GM21576 (cell line): ENCODE results near the gene CADM1.

Source experiments
- ATAC-seq: cut with Tn5 transposase; IDR thresholded peaks from one replicate; pipeline ENCODE4 v1.9.1; 2021; ENCODE audit warnings: mild to moderate bottlenecking, moderate library complexity; ENCODE audit not compliant: unreplicated experiment

The CADM1 gene

DNA sequence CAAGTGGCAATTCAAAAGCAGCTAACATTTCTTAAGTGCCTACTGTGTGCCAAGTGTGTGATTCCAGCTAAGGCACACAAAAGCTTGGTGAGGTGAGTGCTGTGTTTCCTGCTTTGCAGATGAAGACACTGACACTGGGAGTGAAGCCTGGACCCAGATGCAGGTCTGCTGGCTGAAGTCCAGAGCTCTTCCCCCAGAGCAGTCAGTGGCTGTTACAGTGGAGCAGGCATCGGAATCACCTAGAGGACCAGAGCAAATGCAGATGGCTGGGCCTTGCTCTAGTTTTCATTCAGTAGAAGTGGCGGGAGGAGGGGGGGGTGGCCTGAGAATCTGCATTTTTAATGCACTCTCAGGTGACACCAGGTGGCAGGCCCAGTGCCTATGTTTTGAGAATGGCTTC is 342.3 kb downstream of the CADM1 start:
- no peak for ATAC-seq

DNA sequence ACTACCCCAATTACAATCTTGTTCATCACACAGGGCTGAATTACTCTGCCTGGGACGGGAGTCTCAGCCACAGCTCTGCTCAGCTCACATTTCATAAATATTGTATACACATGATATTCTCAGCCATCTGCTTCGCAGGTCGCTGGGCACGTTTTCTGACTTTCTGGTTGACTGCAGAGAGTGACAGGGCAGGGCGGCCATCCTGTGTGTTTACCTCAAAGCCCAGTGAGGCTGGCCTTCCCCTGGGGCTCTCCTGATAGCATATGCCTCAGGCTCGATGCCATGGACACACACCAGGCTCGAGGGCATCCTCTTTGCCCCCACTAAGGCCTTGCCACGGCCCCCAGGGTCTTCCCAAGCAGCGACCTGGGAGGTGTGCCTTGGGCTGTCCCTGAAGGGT is 345.0 kb downstream of the CADM1 start:
- ATAC-seq = no peak

DNA sequence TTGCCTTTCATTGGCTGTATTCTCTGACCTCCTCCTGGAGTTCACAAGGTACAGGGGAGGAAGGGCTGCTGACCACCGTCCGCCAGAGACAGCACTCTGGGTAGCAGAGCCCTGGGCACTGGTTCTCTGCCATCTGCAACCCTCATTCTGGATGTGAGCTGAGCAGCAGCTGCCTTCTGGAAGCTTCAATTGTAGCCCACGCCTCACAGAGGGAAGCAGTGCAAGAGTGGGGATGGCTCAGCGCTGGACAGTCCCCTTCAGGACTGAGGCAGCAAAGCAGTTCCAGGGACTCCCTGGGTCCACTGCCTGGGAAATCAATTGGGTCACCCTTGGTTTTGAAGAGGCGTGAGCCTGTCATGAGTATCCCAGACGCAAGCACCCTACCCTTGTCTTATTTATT is 346.2 kb downstream of the CADM1 start:
- ATAC-seq = no peak

DNA sequence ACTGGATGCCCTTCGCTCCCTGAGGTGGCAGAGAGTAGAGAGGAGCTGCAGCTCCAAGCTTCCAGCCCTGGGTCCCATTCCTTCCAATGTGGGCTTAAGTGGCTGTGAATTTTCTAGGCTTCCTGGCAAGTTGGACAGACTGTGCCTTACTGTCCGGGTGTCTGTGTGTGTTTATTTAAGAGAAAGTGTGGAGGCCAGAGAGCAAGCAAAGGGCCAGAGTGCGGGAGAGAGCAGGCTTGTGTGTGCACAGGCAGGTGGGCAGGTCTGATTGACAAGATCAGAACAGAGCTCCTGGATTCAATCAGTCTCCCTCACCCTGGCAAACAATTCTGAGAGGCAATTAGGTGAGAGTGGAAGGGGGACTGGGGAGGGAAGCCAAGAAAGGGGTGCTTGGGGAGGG is 347.0 kb downstream of the CADM1 start:
- ATAC-seq = no peak

DNA sequence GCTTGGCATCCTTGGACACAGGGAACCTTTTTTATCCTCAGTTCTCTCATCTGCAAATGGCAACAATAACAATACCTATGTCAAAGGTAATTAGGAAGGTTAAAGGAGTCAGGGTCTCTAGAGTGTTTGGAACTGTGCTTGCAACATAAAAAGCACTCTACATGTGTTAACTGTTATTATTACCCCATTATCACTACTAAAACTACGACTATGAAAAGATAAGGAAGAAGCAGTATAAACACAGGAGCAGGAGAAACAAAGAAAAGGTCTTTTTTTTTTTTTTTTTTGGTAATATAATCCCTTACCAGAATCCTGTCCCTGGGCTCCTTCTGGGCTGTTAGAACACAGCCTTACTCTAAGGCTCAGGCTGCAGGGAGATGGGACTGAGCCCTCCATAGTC is 348.2 kb downstream of the CADM1 start:
- no peak for ATAC-seq

DNA sequence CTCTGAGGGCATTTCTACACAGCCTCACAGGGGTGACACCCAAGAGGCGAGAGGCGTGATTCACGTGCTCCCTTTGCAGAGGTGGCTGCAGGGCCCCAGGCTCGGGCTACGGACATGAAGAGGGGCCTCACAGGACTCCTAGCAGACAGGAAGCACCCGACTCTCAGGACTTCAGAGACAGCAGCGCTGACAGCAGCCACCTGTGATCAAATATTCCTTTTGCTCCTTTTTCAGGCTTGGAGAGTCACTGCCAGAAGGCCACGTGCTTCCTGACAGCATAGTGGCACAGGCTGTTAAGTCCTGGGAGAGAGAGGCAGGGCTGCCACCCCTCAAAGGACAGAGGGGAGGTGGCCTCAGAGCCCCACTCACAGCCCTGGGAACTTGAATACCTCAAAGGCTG is 348.9 kb downstream of the CADM1 start:
- no peak for ATAC-seq

DNA sequence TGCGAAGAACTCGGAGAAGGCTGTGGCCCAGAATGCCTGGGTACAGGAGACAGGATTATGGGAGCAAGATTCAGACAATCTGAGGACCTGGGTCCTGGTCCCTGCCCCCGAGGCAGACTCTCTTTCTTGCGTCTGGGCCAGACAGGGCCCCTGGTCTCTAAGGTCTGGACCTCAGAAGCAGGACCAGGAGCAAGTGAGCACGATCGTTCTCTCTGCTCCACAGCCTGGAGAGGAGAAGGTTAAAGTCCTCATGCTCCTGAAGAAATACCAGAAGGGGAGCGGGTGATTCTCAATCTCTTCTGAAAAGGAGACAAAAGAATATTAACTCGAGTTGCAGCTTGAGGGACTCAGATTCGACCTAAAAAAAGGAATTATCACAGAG is 349.9 kb downstream of the CADM1 start:
- no peak for ATAC-seq

DNA sequence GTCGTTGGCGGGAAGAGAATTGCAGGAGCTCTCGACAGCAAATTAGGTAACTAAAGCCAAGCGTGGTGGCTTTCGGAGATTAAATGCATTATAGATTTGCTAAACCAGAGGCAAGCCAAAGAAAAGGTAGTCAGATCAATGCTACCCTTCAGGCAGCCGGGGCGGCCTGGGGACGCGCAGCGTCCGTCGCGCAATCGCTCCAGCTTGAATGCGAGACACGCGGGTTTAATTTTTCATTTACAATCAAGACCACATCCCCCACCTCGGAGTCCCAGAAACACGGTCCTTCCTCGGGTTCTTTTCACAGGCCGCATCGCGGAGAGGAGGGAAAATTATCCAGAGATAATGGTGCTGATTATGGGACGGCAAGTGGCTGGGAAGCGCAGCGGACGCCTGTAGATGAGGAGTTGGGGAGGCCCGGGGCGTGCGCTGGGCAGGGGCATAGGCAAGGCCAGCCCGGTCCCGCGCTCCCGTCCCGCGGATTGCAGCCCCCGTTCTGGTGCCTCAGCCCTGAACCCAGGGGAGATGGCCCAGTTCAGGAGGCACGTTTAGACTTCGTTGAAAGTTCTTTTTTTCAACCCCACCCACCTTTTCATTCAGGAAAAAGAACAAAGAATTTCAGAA is 350.4 kb downstream of the CADM1 start:
- ATAC-seq = no peak

DNA sequence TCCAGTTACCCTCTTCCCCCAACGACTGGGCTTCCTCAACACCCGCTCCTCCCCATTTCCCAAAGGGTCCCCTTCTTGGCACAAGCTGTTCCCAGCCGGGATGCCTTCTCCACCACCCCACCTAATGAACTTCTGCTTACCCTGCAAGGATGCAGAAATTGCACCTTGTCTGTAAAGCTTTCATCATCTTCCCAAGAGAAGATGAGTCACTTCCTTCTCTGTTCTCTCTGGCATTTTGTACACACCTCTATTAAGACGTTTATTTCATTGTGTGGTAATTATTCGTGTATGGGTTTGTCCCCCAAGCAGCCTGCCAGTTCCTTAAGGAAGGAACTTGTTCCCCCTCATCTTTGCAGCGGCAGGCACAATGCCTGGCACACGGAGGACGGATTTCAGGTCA is 351.1 kb downstream of the CADM1 start:
- no peak for ATAC-seq

DNA sequence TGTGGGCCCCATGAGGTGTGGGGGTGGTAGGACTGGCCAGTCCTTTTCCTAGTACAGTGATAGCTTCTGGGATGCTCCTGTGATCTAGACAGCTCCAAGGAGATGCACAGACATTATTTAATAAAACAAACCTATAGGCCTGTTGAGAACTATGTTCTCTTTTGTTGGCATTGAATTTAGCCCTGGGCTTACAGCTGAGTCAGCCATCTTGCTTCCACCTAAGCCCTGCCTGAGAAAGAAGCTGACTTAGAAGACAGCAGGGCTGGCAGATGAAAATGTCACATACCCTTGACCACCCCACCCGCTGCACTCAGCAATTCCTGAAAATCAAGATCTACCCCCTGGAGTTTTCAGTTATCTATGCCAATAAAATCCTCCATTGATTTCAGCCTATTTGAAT is 353.2 kb downstream of the CADM1 start:
- no peak for ATAC-seq

DNA sequence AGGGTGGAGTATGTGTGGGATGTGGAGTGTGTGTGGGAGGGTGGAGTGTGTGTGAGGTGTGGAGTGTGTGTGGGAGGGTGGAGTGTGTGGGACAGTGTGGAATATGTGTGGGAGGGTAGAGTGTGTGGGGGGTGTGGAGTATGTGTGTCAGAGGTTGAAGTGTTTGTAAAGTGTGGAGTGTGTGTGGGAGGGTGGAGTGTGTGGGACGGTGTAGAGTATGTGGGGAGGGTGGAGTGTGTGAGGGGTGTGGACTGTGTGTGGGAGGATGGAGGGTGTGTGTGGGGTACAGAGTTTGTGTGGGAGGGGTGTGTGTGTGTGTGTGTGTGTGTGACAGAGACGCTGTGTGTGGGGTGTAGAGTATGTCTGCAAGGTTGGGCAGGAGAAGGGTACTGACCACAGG is 355.5 kb downstream of the CADM1 start:
- no peak for ATAC-seq

DNA sequence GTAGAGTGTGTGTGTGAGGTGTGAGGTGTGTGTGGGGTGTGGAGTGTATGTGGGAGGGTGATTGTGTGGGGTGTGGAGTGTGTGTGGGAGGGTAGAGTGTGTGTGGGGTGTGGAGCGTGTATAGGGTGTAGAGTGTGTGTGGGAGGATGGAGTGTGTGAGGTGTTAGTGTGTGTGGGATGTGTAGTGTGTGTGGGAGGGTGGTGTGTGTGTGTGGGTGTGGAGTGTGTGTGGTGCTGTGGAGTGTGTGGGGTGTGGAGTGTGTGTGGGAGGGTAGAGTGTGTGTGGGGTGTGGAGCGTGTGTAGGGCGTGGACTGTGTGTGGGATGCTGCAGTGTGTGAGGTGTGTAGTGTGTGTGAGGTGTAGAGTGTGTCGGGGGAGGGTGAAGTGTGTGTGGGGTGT is 356.1 kb downstream of the CADM1 start:
- ATAC-seq = no peak

DNA sequence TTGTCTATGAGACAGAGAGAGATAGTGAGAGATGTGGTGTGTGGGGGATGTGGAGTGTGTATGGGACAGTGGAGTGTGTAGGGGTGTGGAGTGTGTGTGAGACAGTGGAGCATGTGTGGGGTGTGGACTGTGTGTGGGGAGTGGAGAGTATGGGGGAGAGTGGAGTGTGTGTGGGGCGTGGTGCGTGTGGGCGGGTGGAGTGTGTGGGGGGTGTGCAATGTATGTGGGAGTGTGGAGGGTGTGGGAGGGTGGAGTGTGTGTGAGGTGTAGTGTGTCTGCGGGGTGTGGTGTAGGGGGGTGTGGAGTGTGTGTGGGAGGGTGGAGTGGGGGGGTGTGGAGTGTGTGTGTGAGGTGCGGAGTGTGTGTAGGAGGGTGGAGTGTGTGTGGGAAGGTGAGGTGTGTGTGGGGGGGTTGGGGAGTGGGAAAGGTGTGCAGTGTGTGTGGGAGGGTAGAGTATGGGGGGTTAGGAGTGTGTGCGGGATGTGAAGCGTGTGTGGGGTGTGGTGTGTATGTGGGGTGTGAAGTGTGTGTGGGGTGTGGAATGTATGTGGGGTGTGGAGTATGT is 356.9 kb downstream of the CADM1 start:
- ATAC-seq = no peak

DNA sequence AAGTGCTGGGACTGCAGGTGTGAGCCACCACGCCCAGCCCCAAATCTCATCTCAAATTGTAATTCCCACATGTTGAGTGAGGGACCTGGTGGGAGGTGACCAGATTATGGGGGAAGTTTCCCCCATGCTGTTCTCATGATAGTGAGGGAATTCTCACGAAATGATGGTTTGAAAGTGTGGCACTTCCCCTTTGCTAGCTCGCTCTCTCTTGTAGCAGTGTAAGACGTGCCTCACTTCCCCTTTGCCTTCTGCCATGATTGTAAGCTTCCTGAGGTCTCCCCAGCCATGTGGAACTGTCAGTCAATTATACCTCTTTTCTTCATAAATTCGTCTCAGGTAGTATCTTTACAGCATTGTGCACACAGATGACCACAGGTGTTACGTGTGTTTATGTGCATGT is 357.8 kb downstream of the CADM1 start:
- no peak for ATAC-seq

DNA sequence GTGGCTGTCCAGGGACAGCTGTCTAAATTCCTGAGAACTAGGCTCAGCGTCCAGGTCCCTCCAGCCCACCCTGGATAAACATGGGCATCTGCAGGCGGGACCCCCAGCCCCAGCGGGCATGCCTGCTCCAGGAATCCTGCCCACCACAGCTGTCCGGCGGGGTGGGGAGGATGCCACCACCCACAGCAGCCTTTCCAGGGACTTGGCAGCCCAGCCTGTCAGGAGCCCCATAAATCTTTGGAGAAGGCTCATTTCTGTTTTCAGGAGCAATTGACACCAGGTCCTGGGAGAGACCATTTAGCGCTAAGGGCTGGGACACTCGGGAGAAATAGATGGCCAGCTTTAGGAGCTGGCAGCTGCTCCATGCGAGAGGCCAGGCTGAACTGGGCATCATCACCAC is 358.9 kb downstream of the CADM1 start:
- no peak for ATAC-seq

DNA sequence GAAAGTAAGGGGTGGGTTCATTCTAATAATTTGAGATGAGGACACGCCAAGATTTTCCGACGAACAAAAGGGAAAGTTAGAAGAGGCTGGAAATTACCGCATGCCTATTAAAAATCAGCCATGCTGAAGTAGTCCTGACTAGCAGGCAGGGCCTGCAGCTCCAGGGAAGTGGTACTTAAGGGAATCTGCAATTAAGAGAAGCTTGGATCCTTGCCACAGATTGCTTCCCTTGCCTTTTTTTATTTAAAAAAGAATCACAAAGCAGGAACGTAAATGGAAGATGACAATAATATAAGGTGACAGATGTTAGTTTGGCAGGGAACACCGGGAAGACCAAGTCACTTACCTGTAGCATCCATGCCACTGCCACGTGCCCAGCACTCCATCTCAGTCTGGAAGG is 359.3 kb downstream of the CADM1 start:
- no peak for ATAC-seq

DNA sequence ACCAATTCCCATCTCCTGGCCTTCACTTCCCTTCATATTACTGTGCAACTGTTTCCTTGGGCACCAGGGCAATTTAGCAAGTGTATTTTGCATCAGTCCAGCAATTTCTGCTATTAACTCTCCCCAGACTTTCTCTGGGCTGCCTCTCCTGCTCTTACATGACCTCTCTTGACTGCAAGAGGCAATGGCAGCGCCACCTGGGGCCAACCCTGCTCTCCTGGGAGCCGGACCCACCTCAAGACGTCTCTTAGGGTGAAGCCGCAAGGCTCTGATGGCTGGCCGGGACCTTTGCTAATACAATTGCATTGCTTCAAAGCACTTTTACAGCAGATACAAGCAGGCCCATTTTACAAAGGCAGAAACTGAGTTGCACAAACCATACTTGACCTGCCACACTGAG is 360.2 kb downstream of the CADM1 start:
- no peak for ATAC-seq

DNA sequence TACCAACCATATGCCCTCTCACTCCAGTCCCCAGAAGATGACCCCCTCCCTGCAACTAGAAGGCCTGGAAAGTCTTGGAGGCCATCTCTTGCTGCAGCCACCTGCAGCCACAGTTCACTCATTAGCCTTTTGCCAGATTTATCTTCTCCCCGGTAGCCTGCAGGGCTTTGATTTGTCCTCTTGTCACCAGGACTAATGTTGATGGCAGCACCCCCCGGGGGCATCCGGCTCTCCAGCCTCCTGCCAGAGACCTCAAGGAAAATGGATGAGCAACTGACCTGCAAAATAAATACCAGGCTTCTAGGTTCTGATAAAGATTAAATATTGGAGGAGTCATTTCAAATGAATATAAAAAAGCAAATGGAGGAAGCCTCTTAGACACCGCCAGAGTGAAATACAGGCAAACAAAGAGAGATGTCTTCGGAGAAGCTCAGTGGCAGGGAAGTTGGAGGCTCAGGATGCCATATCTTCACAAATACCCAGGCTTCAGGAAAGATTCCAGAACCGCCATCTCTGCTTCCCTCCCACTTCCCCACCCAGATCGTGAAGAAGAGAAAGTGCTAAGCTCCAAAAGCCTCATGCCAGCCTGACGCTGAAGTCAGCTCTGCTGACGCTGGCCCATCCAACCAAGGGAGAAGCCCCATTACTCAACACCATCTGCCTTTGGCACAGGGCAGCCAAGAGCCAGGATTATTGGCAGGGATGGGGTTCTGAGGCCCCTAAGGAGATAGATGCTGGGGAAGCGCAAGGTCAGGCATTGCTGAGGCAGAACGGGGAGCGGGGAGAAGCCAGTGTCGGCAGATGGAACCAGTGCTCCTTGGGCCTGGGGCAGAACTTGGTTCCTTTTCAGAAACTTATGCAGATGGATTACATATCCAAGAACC is 362.7 kb downstream of the CADM1 start:
- ATAC-seq = no peak

DNA sequence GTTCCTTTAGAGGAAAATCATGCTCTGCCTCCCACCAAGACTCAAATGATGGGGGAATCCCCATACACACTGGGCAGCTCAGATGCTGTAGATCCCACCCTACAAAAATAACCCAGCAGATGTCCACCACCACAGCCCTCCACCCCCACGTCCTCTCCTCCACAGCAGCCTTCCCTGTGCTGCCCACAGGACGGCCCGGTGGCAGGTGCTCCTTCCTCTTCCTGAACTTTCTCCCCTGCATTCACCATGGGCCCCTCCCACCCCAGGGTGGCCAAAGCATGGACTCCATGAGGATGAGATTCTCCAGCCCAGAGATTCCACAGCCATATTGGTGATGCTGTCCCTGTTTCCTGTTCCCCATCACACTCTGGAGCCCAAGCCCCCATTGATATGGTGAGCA is 368.3 kb downstream of the CADM1 start:
- ATAC-seq = no peak

DNA sequence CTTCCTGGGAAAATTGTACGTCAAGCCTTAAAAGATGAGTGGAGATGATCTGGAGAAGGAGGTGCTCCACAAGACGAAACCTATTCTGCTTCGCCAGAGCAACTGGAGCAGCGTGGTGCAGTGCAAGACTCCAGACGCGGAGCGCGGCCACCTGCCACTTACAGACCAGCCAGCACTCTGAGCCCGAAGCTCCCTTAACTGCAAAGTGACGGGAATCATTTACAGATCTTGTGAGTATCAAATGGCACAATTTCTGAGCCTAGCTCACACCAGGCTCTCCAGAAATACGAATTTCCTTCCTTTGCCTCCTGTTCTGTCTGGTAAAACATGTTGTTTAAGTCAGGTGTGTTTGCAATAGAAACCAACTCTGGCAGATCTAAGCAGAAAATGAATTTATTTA is 369.3 kb downstream of the CADM1 start:
- no peak for ATAC-seq

DNA sequence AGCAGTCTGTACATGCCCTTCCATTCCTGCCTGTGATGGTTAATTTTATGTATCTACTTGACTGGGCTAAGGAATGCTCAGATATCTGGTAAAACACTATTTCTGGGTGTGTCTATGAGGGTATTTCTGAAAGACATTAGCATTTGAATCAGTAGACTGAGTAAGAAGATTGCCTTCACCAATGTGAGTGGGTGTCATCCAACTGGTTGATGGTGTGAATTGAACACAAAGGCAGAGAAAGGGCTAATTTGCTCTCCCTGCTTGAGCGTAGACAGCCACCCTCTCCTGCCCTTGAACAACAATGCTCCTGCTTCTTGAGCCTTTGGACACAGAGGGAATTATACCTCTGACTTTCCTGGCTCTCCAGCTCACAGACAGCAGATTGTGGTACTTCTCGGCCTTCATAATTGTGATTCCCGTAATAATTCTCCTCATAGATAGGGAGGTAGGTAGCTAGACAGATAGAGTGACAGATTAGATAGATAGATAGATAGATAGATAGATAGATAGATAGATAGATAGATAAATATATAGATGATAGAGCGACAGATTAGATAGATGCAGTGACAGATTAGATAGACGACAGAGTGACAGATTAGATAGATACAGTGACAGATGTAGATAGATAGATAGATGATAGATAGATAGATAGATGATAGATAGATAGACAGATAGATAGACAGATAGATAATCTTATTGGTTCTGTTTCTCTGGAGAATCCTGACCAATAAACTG is 370.6 kb downstream of the CADM1 start:
- ATAC-seq = no peak
